Measurements from ENCODE around the gene DPM1. TPM values are rescaled to one million over a fixed set of nuclear protein-coding genes. Genes with fewer than 3 reads are reported as not detected.

The DPM1 gene
- total RNA-seq, 1 experiment from 2014 or later: 70.7 TPM

GRCh38 chr20:50928469-50928868 lies 29.9 kb downstream of the DPM1 start:
- no peak overlapping the region for H3K27ac ChIP-seq
- POLR2A ChIA-PET (ENCODE audit: unreplicated experiment): interaction anchor here (0.6 kb wide), 1 partner anchor 137 kb away, joined by 3 read pairs; no protein-coding TSS in a partner anchor

DNA sequence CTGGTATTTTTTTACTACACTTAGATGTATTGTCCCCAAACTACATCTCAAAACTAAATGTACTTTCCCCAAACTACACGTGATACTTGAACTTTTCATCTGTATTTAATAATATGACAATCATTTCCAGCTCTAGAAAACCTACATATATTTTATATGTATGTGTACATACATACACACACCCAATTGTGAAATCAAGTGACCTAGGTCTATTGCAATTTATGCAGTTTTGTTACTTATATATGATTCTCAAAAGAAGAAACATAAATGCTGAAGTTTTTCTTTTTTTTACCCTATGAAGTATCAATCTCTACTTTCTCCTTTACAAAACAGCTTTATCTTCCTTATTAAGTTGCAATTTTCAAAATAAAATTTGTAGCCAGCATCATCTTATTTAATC lies 31.8 kb downstream of the DPM1 start:
- intact Hi-C loops (cut with micrococcal nuclease; ENCODE audit: unreplicated experiment): no loop called here
- Histone ChIP-seq H3K4me1 (replicated peaks; ENCODE audit: insufficient read depth) (peaks cover 30% of the 10 kb centered on the region), H3K9me2 (ENCODE audit: insufficient read depth) (no peaks in the 10 kb centered on the region), H3K27ac (no peak overlapping the region), H4K20me1 (ENCODE audit: insufficient read depth) (peaks cover 78% of the 10 kb centered on the region), H3K36me3 (ENCODE audit: low read depth) (peaks cover 41% of the 10 kb centered on the region), H3K9me3 (ENCODE audit: insufficient read depth, low read depth) (no peaks in the 10 kb centered on the region), H3K4me3 (no peak overlapping the region), H3K4me2 (no peak overlapping the region), H3K79me2 (ENCODE audit: low read depth) (peaks cover 90% of the 10 kb centered on the region), H3K27me3 (ENCODE audit: insufficient read depth, low read depth) (no peaks in the 10 kb centered on the region), H3F3A (ENCODE audit: insufficient read depth, low read depth) (peaks cover 23% of the 10 kb centered on the region; the same call in 1 of the 2 replicates), H2AFZ (no peak overlapping the region)
- POLR2A ChIA-PET (ENCODE audit: unreplicated experiment): no interaction called here
- CTCF ChIA-PET: interaction anchor here (0.5 kb wide), 1 partner anchor 689 kb away, joined by 3 read pairs; no protein-coding TSS in a partner anchor
- no peak for DNase-seq
- BruUV-seq (replicated peaks): no TSS peak
- no peak for TF ChIP-seq CTCF (conservative IDR thresholded peaks at IDR 0.05)
- TF ChIP-seq EZH2 (IDR thresholded peaks at IDR 0.05; ENCODE audit: low read depth): no peak

More at GRCh38 chr20:50928469-50928868, 29.9 kb downstream of the DPM1 start:
- CTCF ChIA-PET: interaction anchor here (0.9 kb wide), 1 partner anchor 21 kb away, joined by 5 read pairs; no protein-coding TSS in a partner anchor
- no peak for TF ChIP-seq EZH2 (IDR thresholded peaks at IDR 0.05; ENCODE audit: low read depth)
- peaks cover 70% of the 10 kb centered on the region for H3K79me2 ChIP-seq (ENCODE audit: low read depth)
- intact Hi-C loops (cut with micrococcal nuclease; ENCODE audit: unreplicated experiment): no loop called here
- peak overlapping the region; percentile 94 for H3K4me2 ChIP-seq
- H3K9me3 ChIP-seq (ENCODE audit: insufficient read depth, low read depth): no peaks in the 10 kb centered on the region
- H3K4me3 ChIP-seq: peak overlapping the region; percentile 69; the same call in 1 of the 2 replicates
- no peaks in the 10 kb centered on the region for H3K9me2 ChIP-seq (ENCODE audit: insufficient read depth)
- no peak overlapping the region for H2AFZ ChIP-seq
- peaks cover 39% of the 10 kb centered on the region for H3F3A ChIP-seq (ENCODE audit: insufficient read depth, low read depth)
- no TSS peak for BruUV-seq (replicated peaks)
- no peak for DNase-seq
- H3K36me3 ChIP-seq (ENCODE audit: low read depth): peaks cover 48% of the 10 kb centered on the region
- H3K27me3 ChIP-seq (ENCODE audit: insufficient read depth, low read depth): no peaks in the 10 kb centered on the region
- H3K4me1 ChIP-seq (replicated peaks; ENCODE audit: insufficient read depth): peaks cover 39% of the 10 kb centered on the region
- peaks cover 58% of the 10 kb centered on the region for H4K20me1 ChIP-seq (ENCODE audit: insufficient read depth)

DNA sequence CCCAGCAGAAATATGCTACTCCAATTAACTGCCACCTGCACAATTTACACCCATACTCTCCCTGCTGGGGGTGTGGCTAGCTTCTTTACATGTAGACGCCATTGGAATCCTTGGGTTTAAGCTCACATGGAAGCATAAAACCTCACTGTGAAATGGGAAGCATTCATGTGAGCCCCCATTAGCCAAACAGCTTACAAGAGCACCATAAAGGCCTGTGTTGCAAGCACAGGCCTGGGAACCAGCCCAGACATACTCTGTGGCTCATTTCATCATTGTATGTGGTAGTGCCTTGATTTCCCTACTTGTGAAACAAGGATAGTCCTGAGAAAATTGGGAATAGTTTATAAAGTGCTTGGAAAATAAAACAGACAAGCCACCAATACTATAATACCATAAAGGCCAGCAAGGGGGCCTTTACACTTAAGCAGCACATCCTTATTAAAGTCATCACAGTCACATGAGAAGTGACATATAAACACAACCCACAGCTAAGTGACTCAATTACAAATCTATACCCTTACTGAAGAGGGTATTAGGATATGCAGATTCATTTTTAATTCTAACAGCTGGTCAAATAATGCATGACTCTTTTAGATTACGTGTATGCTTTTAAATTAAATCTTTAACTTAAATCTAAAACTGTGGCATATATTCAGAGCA lies 33.9 kb downstream of the DPM1 start:
- Histone ChIP-seq H3K36me3 (ENCODE audit: low read depth) (peaks cover 47% of the 10 kb centered on the region), H3K27me3 (ENCODE audit: insufficient read depth, low read depth) (no peaks in the 10 kb centered on the region), H3K9me2 (ENCODE audit: insufficient read depth) (no peaks in the 10 kb centered on the region), H3K27ac (no peak overlapping the region), H4K20me1 (ENCODE audit: insufficient read depth) (peaks cover 99% of the 10 kb centered on the region), H3F3A (ENCODE audit: insufficient read depth, low read depth) (peaks cover 27% of the 10 kb centered on the region; the same call in 1 of the 2 replicates), H3K9me3 (ENCODE audit: insufficient read depth, low read depth) (no peaks in the 10 kb centered on the region), H3K4me1 (replicated peaks; ENCODE audit: insufficient read depth) (peaks cover 24% of the 10 kb centered on the region), H2AFZ (no peak overlapping the region), H3K79me2 (ENCODE audit: low read depth) (peaks cover 100% of the 10 kb centered on the region), H3K4me3 (no peak overlapping the region), H3K4me2 (no peak overlapping the region)
- intact Hi-C loops (cut with micrococcal nuclease; ENCODE audit: unreplicated experiment): no loop called here
- ChIA-PET CTCF (no interaction called here), POLR2A (ENCODE audit: unreplicated experiment) (no interaction called here)
- BruUV-seq (replicated peaks): no TSS peak
- no peak for DNase-seq
- TF ChIP-seq CTCF (conservative IDR thresholded peaks at IDR 0.05) (no peak), EZH2 (IDR thresholded peaks at IDR 0.05; ENCODE audit: low read depth) (no peak)

Data from PC-9 (cell line).